IMR-90 (cell line): ENCODE data around the gene BBS12. TPM values are rescaled to one million over a fixed set of nuclear protein-coding genes. Genes with fewer than 3 reads are reported as not detected.
A peak's percentile ranks its signal among the peaks of the same experiment; 100 is the strongest.

ENCODE experiments used
- ATAC-seq: fragments of 200-7000 bp; cut with Tn5 transposase; 2 replicates; pipeline ENCODE4 v1.9.1; 2020; ENCODE audit warnings: low read depth, mild to moderate bottlenecking, moderate library complexity
- BruUV-seq: library from RNA; stranded (reverse); fragments of 400-500 nt; replicated peaks from 2 replicates; lab custom pipeline; 2021; lab: Mats Ljungman, UMichigan
- CTCF ChIA-PET: fragments of 300-600 bp; formaldehyde crosslinking; extraction: SDS; loops from one replicate; lab custom pipeline; 2021; ENCODE audit warnings: antibody characterized with exemption; lab: Yijun Ruan, JAX
- POLR2A ChIA-PET: fragments of 300-600 bp; sonication (Branson Sonifier 250); formaldehyde crosslinking; loops from one replicate; lab custom pipeline; 2022; ENCODE audit warnings: antibody characterized with exemption; ENCODE audit not compliant: unreplicated experiment; lab: Charles Lee
- DNase-seq: peaks from one replicate; pipeline ENCODE4 v3.0.0; 2013
- H2AFZ ChIP-seq: replicated peaks from 2 replicates; pipeline ENCODE3; 2013; ENCODE audit warnings: low read length, mild to moderate bottlenecking; ENCODE audit not compliant: poor library complexity
- H2AK5ac ChIP-seq: 2 replicates; pipeline ENCODE4 v1.6.1; 2013; ENCODE audit warnings: low read depth, low read length, inconsistent platforms
- H2AK9ac ChIP-seq: replicated peaks from 2 replicates; pipeline ENCODE3; 2013; ENCODE audit warnings: mild to moderate bottlenecking, low read depth, low read length, moderate library complexity; ENCODE audit not compliant: poor library complexity
- H2BK120ac ChIP-seq: 2 replicates; pipeline ENCODE4 v1.6.1; 2013; ENCODE audit warnings: low read depth, low read length, inconsistent platforms
- H2BK15ac ChIP-seq: 3 replicates; pipeline ENCODE4 v1.6.1; 2013; ENCODE audit warnings: low read depth, low read length, inconsistent platforms
- H2BK20ac ChIP-seq: 2 replicates; pipeline ENCODE4 v1.6.1; 2013; ENCODE audit warnings: low read depth, mild to moderate bottlenecking, inconsistent platforms, low read length, moderate library complexity
- H2BK5ac ChIP-seq: 2 replicates; pipeline ENCODE4 v1.6.1; 2013; ENCODE audit warnings: mild to moderate bottlenecking, low read depth, low read length, inconsistent platforms; ENCODE audit not compliant: poor library complexity, severe bottlenecking
- H3K14ac ChIP-seq: replicated peaks from 2 replicates; pipeline ENCODE4 v1.6.1; 2013; ENCODE audit warnings: low read depth, low read length, inconsistent platforms
- H3K18ac ChIP-seq: 2 replicates; pipeline ENCODE4 v1.6.1; 2013; ENCODE audit warnings: low read depth, low read length, control low read depth
- H3K23ac ChIP-seq: 2 replicates; pipeline ENCODE4 v1.6.1; 2013; ENCODE audit warnings: low read depth, low read length, inconsistent platforms
- H3K27ac ChIP-seq: 2 replicates; pipeline ENCODE4 v1.5.1; 2013; ENCODE audit warnings: mild to moderate bottlenecking, control low read depth, low read length; ENCODE audit not compliant: insufficient read depth
- H3K27me3 ChIP-seq: 2 replicates; pipeline ENCODE4 v1.6.1; 2013; ENCODE audit warnings: low read length; ENCODE audit not compliant: control insufficient read depth, insufficient read depth
- H3K36me3 ChIP-seq: 2 replicates; pipeline ENCODE4 v1.6.1; 2013; ENCODE audit warnings: low read length, mixed read lengths; ENCODE audit not compliant: control insufficient read depth, insufficient read depth
- H3K4ac ChIP-seq: 2 replicates; pipeline ENCODE4 v1.6.1; 2013; ENCODE audit warnings: low read depth, low read length, inconsistent platforms
- H3K4me1 ChIP-seq: 2 replicates; pipeline ENCODE4 v1.6.1; 2013; ENCODE audit warnings: low read length, mixed read lengths; ENCODE audit not compliant: control insufficient read depth, insufficient read depth
- H3K4me2 ChIP-seq: 2 replicates; pipeline ENCODE4 v1.6.1; 2013; ENCODE audit warnings: low read depth, mild to moderate bottlenecking, control low read depth, low read length, moderate library complexity
- H3K4me3 ChIP-seq: 2 replicates; pipeline ENCODE4 v1.5.1; 2013; ENCODE audit warnings: low read depth, mild to moderate bottlenecking, control low read depth, low read length, moderate library complexity; ENCODE audit not compliant: insufficient read depth
- H3K56ac ChIP-seq: 2 replicates; pipeline ENCODE4 v1.6.1; 2013; ENCODE audit warnings: low read length, inconsistent platforms; ENCODE audit not compliant: insufficient read depth; ENCODE audit errors: extremely low read depth
- H3K79me1 ChIP-seq, 2 experiments: 2 replicates each; pipeline ENCODE4 v1.6.1; 2013; ENCODE audit warnings: low read length in 2 of 2, inconsistent platforms in 1 of 2, low read depth in 1 of 2
- H3K9ac ChIP-seq: 2 replicates; pipeline ENCODE4 v1.6.1; 2013; ENCODE audit warnings: low read depth, low read length, control low read depth
- H3K9me1 ChIP-seq: 2 replicates; pipeline ENCODE4 v1.6.1; 2013; ENCODE audit warnings: low read length, inconsistent platforms; ENCODE audit not compliant: insufficient read depth
- H3K9me3 ChIP-seq: 2 replicates; pipeline ENCODE4 v1.6.1; 2013; ENCODE audit warnings: low read length; ENCODE audit not compliant: control insufficient read depth, insufficient read depth
- H4K20me1 ChIP-seq: 2 replicates; pipeline ENCODE4 v1.6.1; 2013; ENCODE audit warnings: low read length, inconsistent platforms; ENCODE audit not compliant: insufficient read depth
- H4K5ac ChIP-seq: 2 replicates; pipeline ENCODE4 v1.6.1; 2013; ENCODE audit warnings: mild to moderate bottlenecking, low read depth, low read length, control low read depth
- H4K8ac ChIP-seq, 2 experiments: 2 replicates each; pipeline ENCODE4 v1.6.1; 2013; ENCODE audit warnings: low read depth in 2 of 2, low read length in 2 of 2, control low read depth in 1 of 2, inconsistent platforms in 1 of 2
- H4K91ac ChIP-seq: 2 replicates; pipeline ENCODE4 v1.6.1; 2013; ENCODE audit warnings: low read depth, low read length, inconsistent platforms; ENCODE audit not compliant: insufficient read depth
- CEBPB ChIP-seq: IDR thresholded peaks from 2 replicates; pipeline ENCODE4 v1.6.1; 2012; ENCODE audit warnings: low read depth, low read length, improper control_type of control experiment
- POLR2A ChIP-seq: IDR thresholded peaks from 2 replicates; pipeline ENCODE4 v1.6.1; 2012; ENCODE audit warnings: mild to moderate bottlenecking, low read depth, low read length
- dilution Hi-C: fragments of 300-500 bp; cut with HindIII; formaldehyde crosslinking; loops from one replicate; pipeline ENCODE4 v1.14.3; 2018; ENCODE audit warnings: low sequenced_read_pairs; ENCODE audit not compliant: unreplicated experiment
- in situ Hi-C: fragments of 300-500 bp; cut with MboI; formaldehyde crosslinking; loops from 3 replicates; pipeline ENCODE4 v1.14.3; 2019; ENCODE audit warnings: low sequenced_read_pairs, inconsistent platforms, mixed read lengths
- intact Hi-C: fragments of 100-400 bp; cut with micrococcal nuclease; formaldehyde crosslinking; loops from 2 replicates; pipeline ENCODE4 v1.10.0; 2022
- polyA plus RNA-seq, 3 experiments: library from polyadenylated mRNA; depleted of rRNA; stranded (reverse); fragments of >200 nt; gene quantifications; 2 replicates each; pipeline ENCODE4 v1.2.3, GENCODE V29; 2012; ENCODE audit warnings: low replicate concordance in 1 of 3
- total RNA-seq: library from RNA; depleted of rRNA; stranded (reverse); fragments of >200 nt; gene quantifications from 2 replicates; pipeline ENCODE4 v1.2.3, GENCODE V29; 2012

BBS12 gene
- total and polyA plus RNA-seq, 2 of the 4 experiments (the other 2 are of a cell fraction) = 1.1 to 5.9 TPM

- Histone ChIP-seq H3K14ac (peak overlapping the region; percentile 78), H2BK15ac (peak overlapping the region; percentile 76; the same call in 1 of the 3 replicates), H3K27ac (peak overlapping the region; percentile 34; the same call in 1 of the 2 replicates), H2BK5ac (peak overlapping the region; percentile 28), H3K9me3 (no peaks in the 10 kb centered on the region), H3K4me2 (peak overlapping the region; percentile 12; the same call in 1 of the 2 replicates), H3K23ac (peak overlapping the region; percentile 55), H2BK20ac (peak overlapping the region; percentile 42), H4K8ac (peak overlapping the region in 1 of 2 experiments; percentile 48; a peak in 2 of 4 replicates), H3K4me3 (no peak overlapping the region), H3K36me3 (peaks cover 2% of the 10 kb centered on the region; the same call in 1 of the 2 replicates), H2AFZ (peak overlapping the region; percentile 46), H3K9me1 (peaks cover 9% of the 10 kb centered on the region), H3K79me1 (peaks cover 0 to 9% of the 10 kb centered on the region in 2 experiments; a peak in 2 of 4 replicates), H4K91ac (peak overlapping the region; percentile 43), H3K4ac (peak overlapping the region; percentile 29), H3K4me1 (peaks cover 7% of the 10 kb centered on the region), H2AK5ac (no peak overlapping the region), H2BK120ac (peak overlapping the region; percentile 62), H4K20me1 (no peaks in the 10 kb centered on the region), H3K56ac (no peak overlapping the region), H3K27me3 (no peaks in the 10 kb centered on the region), H2AK9ac (peak overlapping the region; percentile 33), H3K9ac (no peak overlapping the region), H3K18ac (peak overlapping the region; percentile 34; the same call in 1 of the 2 replicates), H4K5ac (peak overlapping the region; percentile 18; the same call in 1 of the 2 replicates)
- peak; percentile 90 for ATAC-seq
- ChIA-PET CTCF (no interaction called here), POLR2A (no interaction called here)
- intact Hi-C loops (no loop called here), dilution Hi-C loops (no loop called here), in situ Hi-C loops (no loop called here)
- peak; percentile 88 for DNase-seq
- no TSS peak for BruUV-seq
- TF ChIP-seq POLR2A = no peak
- TF ChIP-seq CEBPB = peak; percentile 91
These were observed 6.7 kb downstream of the BBS12 start for GRCh38 chr4:122739174-122739573.
